SU-DHL-6 (cell line): ENCODE measurements around the gene TRMU.
"Not testable (repeated sequence)": the region's sequence is repeated elsewhere in the genome, so short reads cannot be mapped to it uniquely, and the experiment has no call there.

Source experiments
- H2AFZ ChIP-seq: fragments of 200-600 bp; sonication (generic); 2 replicates; pipeline ENCODE4 v1.6.1; 2014; ENCODE audit warnings: low read depth, mild to moderate bottlenecking, moderate library complexity, mixed read lengths, antibody characterized with exemption, low read length; ENCODE audit not compliant: severe bottlenecking
- H3F3A ChIP-seq: fragments of 200-600 bp; shearing (Covaris generic); 2 replicates; pipeline ENCODE4 v1.6.0; 2016; ENCODE audit warnings: antibody characterized with exemption, mild to moderate bottlenecking; ENCODE audit not compliant: insufficient read depth
- H3K27ac ChIP-seq: fragments of 200-600 bp; sonication (generic); 2 replicates; pipeline ENCODE4 v1.5.1; 2016; ENCODE audit warnings: low read depth, mild to moderate bottlenecking, low read length, moderate library complexity, mixed read lengths
- H3K27me3 ChIP-seq: fragments of 200-600 bp; sonication (generic), shearing (Covaris generic); 2 replicates; pipeline ENCODE4 v1.6.0; 2014; ENCODE audit warnings: mild to moderate bottlenecking, low read length
- H3K36me3 ChIP-seq: fragments of 200-600 bp; sonication (generic); 2 replicates; pipeline ENCODE4 v1.6.1; 2014; ENCODE audit warnings: mild to moderate bottlenecking, low read length, mixed read lengths
- H3K4me2 ChIP-seq: fragments of 300-600, 200-600 bp; shearing (Covaris generic), sonication (generic); 2 replicates; pipeline ENCODE4 v1.6.0; 2014; ENCODE audit warnings: low read length, low read depth, mild to moderate bottlenecking; ENCODE audit not compliant: poor library complexity, severe bottlenecking
- H3K4me3 ChIP-seq: fragments of 200-600 bp; sonication (generic); 2 replicates; pipeline ENCODE4 v1.5.1; 2014; ENCODE audit warnings: antibody characterized with exemption, low read length, mild to moderate bottlenecking, mixed read lengths; ENCODE audit not compliant: insufficient read depth, poor library complexity, severe bottlenecking
- H3K79me2 ChIP-seq: fragments of 200-600 bp; sonication (generic); 2 replicates; pipeline ENCODE4 v1.6.1; 2014; ENCODE audit warnings: mild to moderate bottlenecking, low read length, moderate library complexity; ENCODE audit not compliant: insufficient read depth
- H3K9ac ChIP-seq: fragments of 200-600 bp; sonication (generic); 2 replicates; pipeline ENCODE4 v1.7.0; 2014; ENCODE audit warnings: mild to moderate bottlenecking, low read length
- H3K9me2 ChIP-seq: fragments of 200-600 bp; sonication (generic); replicated peaks from 2 replicates; pipeline ENCODE4 v1.6.1; 2014; ENCODE audit warnings: low read length; ENCODE audit not compliant: insufficient read depth
- H3K9me3 ChIP-seq: fragments of 200-600 bp; sonication (generic); 2 replicates; pipeline ENCODE4 v1.6.1; 2014; ENCODE audit warnings: low read length, mixed read lengths; ENCODE audit not compliant: insufficient read depth
- H4K20me1 ChIP-seq: fragments of 200-600 bp; sonication (generic); 2 replicates; pipeline ENCODE4 v1.6.1; 2014; ENCODE audit warnings: low read depth, mild to moderate bottlenecking, antibody characterized with exemption, low read length, moderate library complexity, mixed read lengths
- CTCF ChIP-seq: fragments of 200-600 bp; sonication (generic); IDR thresholded peaks from one replicate; pipeline ENCODE4 v1.5.1; 2017; ENCODE audit warnings: antibody characterized with exemption, mild to moderate bottlenecking, low read length, moderate library complexity; ENCODE audit not compliant: insufficient read depth, poor library complexity, severe bottlenecking
- EZH2phosphoT487 ChIP-seq: fragments of 200-600 bp; sonication (generic), shearing (Covaris generic); conservative IDR thresholded peaks from 2 replicates; pipeline ENCODE4 v1.6.1; 2018; ENCODE audit warnings: mild to moderate bottlenecking, antibody characterized with exemption, low read length, moderate library complexity, mixed read lengths

The TRMU gene

GRCh38 chr22:46401370-46401769 is 65.9 kb downstream of the TRMU start:
- H3K4me3 ChIP-seq: no peak overlapping the region
- H4K20me1 ChIP-seq: no peaks in the 10 kb centered on the region
- TF ChIP-seq EZH2phosphoT487 (no peak), CTCF (no peak)
- no peak overlapping the region for H3K9ac ChIP-seq
- no peak overlapping the region for H3K4me2 ChIP-seq
- no peaks in the 10 kb centered on the region for H3K9me3 ChIP-seq
- H3K36me3 ChIP-seq: no peaks in the 10 kb centered on the region
- H3K27ac ChIP-seq: no peak overlapping the region
- H3K9me2 ChIP-seq: no peaks in the 10 kb centered on the region
- no peaks in the 10 kb centered on the region for H3K79me2 ChIP-seq
- no peak overlapping the region for H2AFZ ChIP-seq
- no peaks in the 10 kb centered on the region for H3F3A ChIP-seq
- H3K27me3 ChIP-seq: no peaks in the 10 kb centered on the region

GRCh38 chr22:46402505-46402904 is 67.0 kb downstream of the TRMU start:
- H3K27me3 ChIP-seq: no peaks in the 10 kb centered on the region
- no peak overlapping the region for H3K27ac ChIP-seq
- no peaks in the 10 kb centered on the region for H3K79me2 ChIP-seq
- no peaks in the 10 kb centered on the region for H4K20me1 ChIP-seq
- no peak overlapping the region for H2AFZ ChIP-seq
- no peaks in the 10 kb centered on the region for H3K9me3 ChIP-seq
- TF ChIP-seq EZH2phosphoT487 (no peak), CTCF (no peak)
- no peak overlapping the region for H3K9ac ChIP-seq
- no peaks in the 10 kb centered on the region for H3K36me3 ChIP-seq
- H3F3A ChIP-seq: no peaks in the 10 kb centered on the region
- no peaks in the 10 kb centered on the region for H3K9me2 ChIP-seq
- no peak overlapping the region for H3K4me3 ChIP-seq
- H3K4me2 ChIP-seq: no peak overlapping the region

- not testable (repeated sequence) for H3K79me2 ChIP-seq, H2AFZ ChIP-seq, H4K20me1 ChIP-seq, H3K4me2 ChIP-seq, H3K9me3 ChIP-seq, H3K27me3 ChIP-seq, H3K4me3 ChIP-seq, H3F3A ChIP-seq, H3K27ac ChIP-seq, H3K9ac ChIP-seq, H3K36me3 ChIP-seq, H3K9me2 ChIP-seq
Measured at GRCh38 chr22:46403880-46404279, 68.4 kb downstream of the TRMU start.

GRCh38 chr22:46405901-46406300 is 70.4 kb downstream of the TRMU start:
- H3K4me3 ChIP-seq: no peak overlapping the region
- no peaks in the 10 kb centered on the region for H3K9me2 ChIP-seq
- no peaks in the 10 kb centered on the region for H3K79me2 ChIP-seq
- no peaks in the 10 kb centered on the region for H3K36me3 ChIP-seq
- H3K4me2 ChIP-seq: no peak overlapping the region
- no peak for TF ChIP-seq CTCF
- TF ChIP-seq EZH2phosphoT487: no peak
- H3K9me3 ChIP-seq: no peaks in the 10 kb centered on the region
- no peak overlapping the region for H3K9ac ChIP-seq
- no peaks in the 10 kb centered on the region for H3K27me3 ChIP-seq
- H3K27ac ChIP-seq: no peak overlapping the region
- H3F3A ChIP-seq: no peaks in the 10 kb centered on the region
- no peak overlapping the region for H2AFZ ChIP-seq
- no peaks in the 10 kb centered on the region for H4K20me1 ChIP-seq
